GM18499 (cell line): ENCODE results near the gene CDH12.
"Not testable (repeated sequence)": the region's sequence is repeated elsewhere in the genome, so short reads cannot be mapped to it uniquely, and the experiment has no call there.

Experiments used
- ATAC-seq: cut with Tn5 transposase; IDR thresholded peaks from one replicate; pipeline ENCODE4 v1.9.1; 2021; ENCODE audit warnings: moderate number of reproducible peaks; ENCODE audit not compliant: insufficient read depth, unreplicated experiment

CDH12 gene

GRCh38 chr5:22663134-22663533 lies 190.0 kb downstream of the CDH12 start:
- no peak for ATAC-seq

DNA sequence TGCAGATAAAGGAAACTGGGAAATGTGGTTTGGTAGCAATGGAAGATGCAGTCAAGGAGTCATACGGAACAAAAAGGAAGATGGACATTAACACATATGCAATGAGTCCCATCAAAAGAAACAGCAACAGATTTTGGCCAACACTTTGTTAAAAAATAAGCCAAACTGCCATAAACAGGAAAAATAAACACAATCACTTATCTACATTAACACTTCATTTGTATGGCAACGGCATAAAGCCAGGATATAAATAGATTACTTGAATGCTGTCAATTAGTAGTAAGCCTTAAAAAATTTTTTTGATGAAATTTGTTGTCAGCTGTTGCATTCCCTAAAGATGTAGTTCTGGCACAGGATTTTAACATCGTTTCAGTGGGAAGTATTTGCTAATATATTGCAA lies 190.8 kb downstream of the CDH12 start:
- no peak for ATAC-seq

GRCh38 chr5:22651355-22651754 lies 201.8 kb downstream of the CDH12 start:
- ATAC-seq, result no peak

- no peak for ATAC-seq
These were observed 202.6 kb downstream of the CDH12 start for GRCh38 chr5:22650511-22650910.

DNA sequence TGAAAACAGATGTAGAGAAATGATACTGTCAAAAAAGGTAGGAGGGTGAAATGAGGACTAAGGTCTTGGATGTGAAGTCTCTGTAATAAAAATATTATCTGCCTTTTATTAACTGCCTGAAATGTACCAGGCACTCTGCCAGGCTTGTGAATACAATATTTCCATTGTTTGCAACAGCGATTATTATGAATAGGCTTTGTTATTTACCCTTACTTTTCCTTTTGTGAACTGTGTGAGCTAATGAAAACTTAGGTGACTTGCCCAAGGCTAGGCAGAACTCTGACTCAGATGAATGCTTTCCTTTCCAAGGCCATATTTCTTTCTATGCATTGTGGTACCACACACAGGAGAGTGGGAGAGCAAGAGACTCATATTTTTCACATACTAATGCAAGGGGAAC lies 204.1 kb downstream of the CDH12 start:
- no peak for ATAC-seq

DNA sequence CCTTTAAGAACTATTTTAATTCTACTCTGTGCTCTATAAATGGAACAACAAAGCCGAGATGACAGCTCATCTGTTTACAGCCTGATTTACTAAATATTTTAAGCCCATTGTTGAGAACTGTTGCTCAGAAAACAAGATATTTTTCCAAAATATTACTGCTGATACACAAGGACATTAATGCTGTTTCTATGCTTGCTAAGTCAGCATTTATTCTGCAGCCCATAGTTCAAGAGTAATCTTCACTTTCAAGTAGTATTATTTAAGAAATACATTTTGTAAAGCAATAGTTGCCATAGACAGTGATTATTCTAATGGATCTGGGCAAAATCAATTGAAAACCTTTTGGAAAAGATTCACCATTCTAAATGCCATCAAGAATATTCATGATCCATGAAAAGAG lies 208.3 kb downstream of the CDH12 start:
- no peak for ATAC-seq

DNA sequence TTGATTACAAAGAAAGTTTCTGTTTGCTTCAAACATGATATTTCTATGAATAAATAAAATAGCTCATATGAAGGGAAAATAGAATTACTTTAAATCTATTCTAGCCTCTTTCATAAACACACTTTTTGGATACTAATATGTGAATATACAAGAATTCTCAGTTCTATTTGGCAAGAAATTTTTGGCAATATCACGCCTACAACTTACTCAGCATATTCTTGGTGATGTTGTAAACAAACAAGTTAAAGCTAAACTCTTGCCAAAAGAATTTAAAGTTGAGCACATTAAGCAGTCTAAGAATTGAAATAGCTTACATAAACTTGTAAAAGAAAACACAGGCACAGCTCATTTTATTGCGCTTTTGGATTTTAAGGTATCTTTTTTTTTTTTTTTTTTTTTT lies 209.8 kb downstream of the CDH12 start:
- ATAC-seq, result no peak

DNA sequence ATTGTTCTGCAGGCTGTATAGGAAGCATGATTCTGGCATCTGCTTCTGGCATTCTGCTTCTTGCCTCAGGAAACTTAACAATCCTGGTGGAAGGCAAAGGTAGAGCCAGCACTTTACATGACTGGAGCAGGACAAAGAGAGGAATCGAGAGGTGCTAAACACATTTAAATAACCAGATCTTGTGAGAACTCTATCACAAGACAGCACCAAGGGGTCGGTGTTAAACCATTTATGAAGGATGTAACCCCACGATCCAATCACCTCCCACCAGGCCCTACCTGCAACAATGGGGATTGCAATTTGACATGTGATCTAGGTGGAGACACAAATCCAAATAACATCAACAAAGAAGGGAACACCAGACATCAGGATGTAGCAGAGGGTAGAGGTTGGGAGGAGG lies 221.5 kb downstream of the CDH12 start:
- ATAC-seq, result no peak

- ATAC-seq, result no peak
These were observed 226.1 kb downstream of the CDH12 start for GRCh38 chr5:22627029-22627428.

DNA sequence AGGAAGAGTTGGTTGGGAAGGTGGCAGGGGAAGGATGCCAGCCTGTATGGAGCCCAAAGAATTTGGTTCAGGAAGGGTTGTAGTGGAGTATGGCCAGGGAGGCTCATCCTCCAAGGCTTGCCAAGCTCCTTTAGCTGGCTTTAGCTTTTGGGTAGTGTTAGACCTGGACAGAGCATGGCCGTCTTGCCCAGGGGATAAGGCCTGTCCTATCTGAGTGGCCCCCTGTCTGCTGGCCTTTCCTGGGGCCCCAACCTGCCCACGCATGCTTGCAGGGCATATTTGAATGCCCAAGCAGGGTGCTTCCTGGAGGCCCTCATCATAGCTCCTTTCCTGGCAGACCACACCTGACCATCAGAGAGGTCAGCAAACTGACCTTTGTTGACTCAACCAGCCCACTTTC lies 227.7 kb downstream of the CDH12 start:
- ATAC-seq, result no peak

- ATAC-seq, result no peak
These were observed 232.1 kb downstream of the CDH12 start for GRCh38 chr5:22621084-22621483.

DNA sequence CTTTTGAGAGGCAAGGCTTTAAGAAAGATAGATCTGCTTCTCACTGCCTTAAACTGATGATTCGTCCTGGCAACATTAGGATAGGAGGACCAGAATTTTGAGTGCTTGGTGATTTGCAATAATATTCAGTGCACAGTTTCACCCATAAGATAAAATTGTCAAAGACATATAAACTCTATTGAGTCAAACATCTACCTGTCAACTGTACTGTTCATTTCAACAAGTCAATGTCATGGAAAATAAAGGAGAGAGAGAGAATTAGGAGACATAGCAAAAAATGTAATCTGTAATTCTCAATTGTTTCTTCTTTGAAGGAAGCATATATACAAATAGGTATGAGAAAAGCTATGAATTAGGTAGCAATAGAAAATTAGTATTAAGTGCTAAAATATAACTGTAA lies 237.2 kb downstream of the CDH12 start:
- ATAC-seq, result no peak

GRCh38 chr5:22614486-22615094 lies 238.6 kb downstream of the CDH12 start:
- no peak for ATAC-seq

DNA sequence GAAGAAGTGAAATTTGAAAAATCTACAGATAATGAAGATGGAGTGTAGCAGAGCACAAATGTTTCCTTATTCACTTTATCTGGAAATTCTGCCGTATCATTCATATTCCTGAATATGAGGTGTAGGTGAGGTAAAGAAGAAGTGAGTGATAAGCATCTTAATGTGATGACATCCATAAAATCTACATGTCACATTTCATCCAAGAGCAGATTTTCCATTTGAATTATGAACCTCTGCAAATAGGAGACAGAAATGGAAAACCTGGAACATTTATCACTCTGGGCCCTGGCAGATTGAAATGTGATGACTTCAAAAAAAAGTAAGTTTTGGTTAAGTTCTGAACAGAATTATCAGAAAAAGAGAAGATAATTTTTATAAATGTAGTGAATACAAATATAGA lies 240.2 kb downstream of the CDH12 start:
- no peak for ATAC-seq

DNA sequence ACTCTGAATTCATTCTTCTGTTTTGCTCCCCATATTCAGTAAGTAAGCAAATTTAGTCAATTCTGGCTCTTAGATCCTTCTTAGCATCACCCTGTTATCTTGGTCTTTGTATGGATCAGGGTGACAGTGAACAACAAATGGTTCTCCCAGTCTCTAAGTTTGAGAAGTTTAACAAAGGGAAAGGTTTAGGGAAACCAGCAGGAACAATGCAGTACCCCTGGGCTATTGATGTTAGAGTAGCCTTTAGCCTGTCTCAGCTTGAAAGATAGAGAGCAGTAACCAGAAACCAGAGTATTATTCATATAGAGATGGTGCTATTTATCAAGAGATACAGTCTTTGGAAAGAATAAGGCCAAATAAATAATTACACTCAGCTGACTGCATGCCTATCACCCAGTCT lies 241.8 kb downstream of the CDH12 start:
- no peak for ATAC-seq

- not testable (repeated sequence) for ATAC-seq
These were observed 245.6 kb downstream of the CDH12 start for GRCh38 chr5:22607498-22607897.

DNA sequence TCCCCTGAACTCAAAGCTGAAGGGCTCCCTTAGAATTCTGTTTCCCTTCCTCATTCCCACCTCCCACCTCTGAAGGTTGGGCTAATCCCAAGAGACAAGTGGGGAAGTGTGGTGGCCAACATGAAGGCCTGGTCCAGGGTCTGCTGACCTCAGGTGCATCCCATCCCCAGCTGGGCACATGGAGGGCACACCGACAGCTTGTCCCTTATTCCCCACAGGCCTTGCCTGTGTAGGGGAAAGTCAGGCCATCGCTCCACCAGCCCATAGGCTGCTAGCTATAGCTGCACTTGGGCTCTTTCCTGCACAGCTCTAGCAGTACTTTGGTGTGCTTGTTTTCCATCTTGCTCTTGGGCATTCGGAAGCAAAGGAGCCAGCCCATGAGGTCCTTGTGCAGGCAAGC lies 247.7 kb downstream of the CDH12 start:
- ATAC-seq, result no peak

DNA sequence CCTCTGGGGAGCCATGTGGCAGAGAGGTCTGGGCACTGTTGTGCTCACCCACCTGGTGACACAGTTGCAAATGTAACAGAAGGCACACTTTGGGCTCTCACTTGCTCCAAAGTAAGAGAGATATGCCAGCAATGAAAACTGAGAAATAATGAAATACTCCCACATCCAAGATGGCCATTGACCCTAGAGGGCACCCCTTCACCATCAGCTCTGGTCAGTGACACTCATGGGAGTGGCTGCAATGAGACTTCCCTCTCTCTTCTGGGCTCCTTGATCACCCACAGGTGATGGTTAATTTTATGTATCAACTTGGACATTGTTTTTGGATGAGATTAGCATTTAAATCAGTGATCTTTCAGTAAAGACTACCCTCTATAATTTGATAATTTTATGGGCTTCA lies 248.4 kb downstream of the CDH12 start:
- no peak for ATAC-seq

- ATAC-seq, result no peak
These were observed 254.3 kb downstream of the CDH12 start for GRCh38 chr5:22598796-22599195.

GRCh38 chr5:22596404-22596970 lies 256.7 kb downstream of the CDH12 start:
- no peak for ATAC-seq

GRCh38 chr5:22594491-22594890 lies 258.7 kb downstream of the CDH12 start:
- no peak for ATAC-seq

DNA sequence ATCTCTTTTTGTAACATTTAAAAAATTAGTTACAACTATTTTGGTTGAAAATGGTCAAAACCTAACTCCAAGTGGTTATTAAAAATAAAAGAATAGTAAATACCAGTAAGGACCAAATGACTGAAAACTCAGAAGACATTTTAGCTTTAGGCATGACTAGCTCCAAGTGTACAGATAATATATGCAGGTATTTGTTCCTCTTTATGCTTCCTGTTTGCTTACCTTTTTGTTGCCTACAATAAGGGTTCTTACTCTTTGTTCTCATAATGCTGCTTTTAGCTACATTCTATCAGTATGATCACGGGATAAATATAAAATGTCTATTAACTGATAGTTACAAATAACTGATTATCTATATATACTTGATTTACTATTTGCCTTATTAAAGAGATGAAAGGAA lies 259.6 kb downstream of the CDH12 start:
- peak; percentile 60 for ATAC-seq

GRCh38 chr5:22591461-22591860 lies 261.7 kb downstream of the CDH12 start:
- ATAC-seq, result no peak
